ENCODE results near the gene PEMT. TPM values are rescaled to one million over a fixed set of nuclear protein-coding genes. Genes with fewer than 3 reads are reported as not detected.

Gene PEMT
- total and polyA plus RNA-seq, 9 of the 15 experiments (the other 6 are each of a cell fraction or from before 2014, with no cell fraction given): 1.4 to 36.4 (median 13.6) TPM

GRCh38 chr17:17545984-17546383 lies 45.5 kb downstream of the PEMT start (continued):
- TF ChIP-seq PRMT5 (CRISPR knock-in tag; IDR thresholded peaks at IDR 0.05) (no peak), CREB3 (tag; conservative IDR thresholded peaks at IDR 0.05; ENCODE audit: low read depth) (no peak), ZNF830 (CRISPR knock-in tag; IDR thresholded peaks at IDR 0.05) (no peak)

- no peak overlapping the region for H3K4me3 ChIP-seq
- peaks cover 0 to 10% of the 10 kb centered on the region in 2 experiments; a peak in 2 of 5 replicates for H3K4me1 ChIP-seq (replicated peaks in 1 of 2; ENCODE audit: control insufficient read depth in 2 of 2, insufficient read depth in 2 of 2, low read length in 2 of 2)
- no peak overlapping the region for H3K4me2 ChIP-seq (ENCODE audit: insufficient read depth, low read length)
- no peaks in the 10 kb centered on the region for H4K20me1 ChIP-seq (replicated peaks; ENCODE audit: control insufficient read depth, insufficient read depth, low read length)
- H3K9ac ChIP-seq (ENCODE audit: insufficient read depth in 1 of 2, low read depth in 2 of 2, low read length in 2 of 2): no peak overlapping the region
- FAIRE-seq (no peak), DNase-seq (ENCODE audit: extremely low read depth in 1 of 4, low spot score in 3 of 4) (no peak), ATAC-seq (no peak)
- no peak overlapping the region for H2AFZ ChIP-seq (ENCODE audit: low read depth, low read length)
- no peaks in the 10 kb centered on the region for H3K9me1 ChIP-seq (ENCODE audit: control insufficient read depth, insufficient read depth, low read length)
- 78% methylated on average over 17 of the region's 20 CpGs for WGBS (ENCODE audit: insufficient coverage, low coverage, missing lambda C conversion rate)
- in situ Hi-C loops (cut with MboI) (no loop called here), intact Hi-C loops (cut with micrococcal nuclease) (no loop called here)
- no peaks in the 10 kb centered on the region for H3K27me3 ChIP-seq (ENCODE audit: control insufficient read depth in 2 of 2, insufficient read depth in 2 of 2, low read length in 2 of 2)
- POLR2A ChIA-PET: interaction anchor here (0.9 kb wide), 1 partner anchor 23 kb away, joined by 3 read pairs; no protein-coding TSS in a partner anchor
- BruUV-seq (replicated peaks): no TSS peak
- CTCF ChIA-PET (ENCODE audit: low intra/inter-chr PET ratio): no interaction called here
- no peaks in the 10 kb centered on the region for H3K9me3 ChIP-seq (replicated peaks; ENCODE audit: control insufficient read depth, insufficient read depth, low read depth, low read length)
- no peak overlapping the region for H3K27ac ChIP-seq (ENCODE audit: extremely low read depth, low read depth, low read length)
- no peaks in the 10 kb centered on the region for H3K79me2 ChIP-seq (ENCODE audit: control insufficient read depth, insufficient read depth, low read length)
- H3K36me3 ChIP-seq (ENCODE audit: control insufficient read depth, insufficient read depth, low read length): no peaks in the 10 kb centered on the region
- TF ChIP-seq DLX4 (CRISPR knock-in tag; IDR thresholded peaks at IDR 0.05) (no peak), FUS (optimal IDR thresholded peaks at IDR 0.05; ENCODE audit: low read depth, low read length) (no peak), GATA2 (CRISPR knock-in tag; IDR thresholded peaks at IDR 0.05) (no peak), ZNF174 (CRISPR knock-in tag; IDR thresholded peaks at IDR 0.05) (no peak), CUX1 (CRISPR knock-in tag; IDR thresholded peaks at IDR 0.05) (no peak), SP1 (CRISPR knock-in tag; IDR thresholded peaks at IDR 0.05) (no peak), BDP1 (IDR thresholded peaks at IDR 0.05; ENCODE audit: insufficient read depth, insufficient read length) (no peak), THAP12 (CRISPR knock-in tag; IDR thresholded peaks at IDR 0.05) (no peak)
These were observed 46.3 kb downstream of the PEMT start for GRCh38 chr17:17545031-17545820.

All from K562 (cell line).